ENCODE results near the gene METTL15.
A peak's percentile ranks its signal among the peaks of the same experiment; 100 is the strongest.
"Not testable (repeated sequence)": the region's sequence is repeated elsewhere in the genome, so short reads cannot be mapped to it uniquely, and the experiment has no call there.

Gene METTL15, protein sequence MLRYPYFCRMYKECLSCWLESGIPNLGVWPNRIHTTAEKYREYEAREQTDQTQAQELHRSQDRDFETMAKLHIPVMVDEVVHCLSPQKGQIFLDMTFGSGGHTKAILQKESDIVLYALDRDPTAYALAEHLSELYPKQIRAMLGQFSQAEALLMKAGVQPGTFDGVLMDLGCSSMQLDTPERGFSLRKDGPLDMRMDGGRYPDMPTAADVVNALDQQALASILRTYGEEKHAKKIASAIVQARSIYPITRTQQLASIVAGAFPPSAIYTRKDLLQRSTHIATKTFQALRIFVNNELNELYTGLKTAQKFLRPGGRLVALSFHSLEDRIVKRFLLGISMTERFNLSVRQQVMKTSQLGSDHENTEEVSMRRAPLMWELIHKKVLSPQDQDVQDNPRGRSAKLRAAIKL

DNA sequence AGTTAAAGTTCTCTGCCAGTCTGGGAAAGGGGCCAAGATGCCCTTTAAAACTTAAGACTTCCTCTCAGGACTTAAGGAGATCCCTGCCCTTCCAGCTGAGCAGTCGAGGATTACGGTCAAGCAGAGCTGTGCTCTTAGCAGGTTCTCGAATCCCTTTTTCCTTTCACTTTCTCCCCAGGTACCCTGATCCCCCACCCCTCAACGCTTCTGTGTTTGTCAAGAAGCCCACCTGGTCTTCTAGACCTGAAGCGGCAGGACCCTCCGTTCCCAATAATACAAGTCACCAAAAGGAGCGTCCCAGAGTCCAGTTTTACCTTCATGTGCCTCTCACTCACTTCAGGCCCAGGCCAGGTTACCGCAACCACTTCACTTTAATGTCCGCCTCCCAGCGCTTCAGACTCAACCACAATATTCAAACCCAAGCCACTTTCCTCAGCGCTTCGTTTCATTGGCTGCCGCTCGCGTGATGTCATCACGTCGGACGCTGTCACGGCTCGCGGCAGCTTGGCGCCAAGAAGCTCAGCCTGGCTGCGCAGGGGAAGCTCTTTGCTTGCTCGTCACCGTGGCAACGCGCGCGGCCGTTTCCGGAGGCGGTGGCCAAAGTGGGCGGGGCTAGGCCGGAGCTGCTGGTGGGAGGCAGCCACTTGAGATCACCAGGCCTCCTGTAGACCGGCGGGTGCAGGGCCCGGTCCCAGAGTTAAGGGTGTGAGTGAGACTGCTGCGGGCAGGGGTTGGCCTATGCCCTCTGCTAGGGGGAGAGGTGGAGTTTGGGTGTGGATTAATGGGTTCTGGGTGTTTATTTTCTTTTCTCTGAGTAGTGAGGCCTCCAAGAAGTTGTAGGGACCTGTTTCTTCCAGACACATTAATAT lies at the start of gene METTL15, which contains the start of gene KIF18A:
Gene METTL15, plus strand, starts transcription at position 639 of the 869 bp plus-strand sequence. CDS start 4,947 bp downstream, outside the sequence.
Gene KIF18A, minus strand, starts transcription at position 407 of the 869 bp plus-strand sequence. CDS start 10,209 bp downstream, outside the sequence.
- peak; percentile 99 for DNase-seq

- DNase-seq, result no peak
These were observed 36.9 kb upstream of the METTL15 start for GRCh38 chr11:28071305-28071704.

DNA sequence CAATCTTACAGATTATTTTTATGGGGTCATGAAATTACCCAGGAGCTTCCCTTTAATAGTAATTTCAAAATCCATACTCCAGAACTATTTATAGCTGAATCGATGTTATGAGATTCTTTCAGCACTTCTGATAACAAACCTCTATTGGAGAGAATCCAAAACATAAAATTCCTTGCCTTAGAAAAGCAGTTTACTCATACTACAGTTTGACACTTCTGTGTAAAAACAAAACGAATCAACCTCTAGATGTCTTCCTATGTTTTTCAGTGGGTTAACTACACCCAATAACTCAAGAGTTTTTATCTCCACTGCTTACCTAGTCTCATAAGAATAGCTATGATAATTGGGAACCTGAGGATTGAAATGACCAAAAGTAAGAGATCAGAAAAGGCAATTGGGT lies 35.9 kb upstream of the METTL15 start:
- DNase-seq, result no peak

DNA sequence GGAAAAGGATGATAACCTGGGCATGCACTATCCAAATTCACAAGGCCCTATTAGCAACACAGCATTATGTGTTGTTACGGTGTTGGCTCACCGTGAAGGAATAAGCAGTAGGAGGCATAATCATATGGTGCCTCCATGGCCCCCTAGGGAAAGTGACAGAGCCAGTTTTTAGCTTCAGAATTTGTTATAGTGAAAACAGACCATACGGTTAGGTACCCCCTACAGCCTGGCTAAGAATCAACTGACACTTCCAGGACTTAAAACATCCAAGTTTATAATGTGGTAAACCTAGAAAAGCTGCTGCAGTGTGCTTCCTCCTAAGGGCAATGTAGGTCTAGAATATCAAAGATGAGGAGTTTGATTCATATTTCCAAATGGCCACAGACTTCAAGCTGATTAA lies 30.7 kb upstream of the METTL15 start:
- DNase-seq, result no peak

- DNase-seq, result no peak
These were observed 25.1 kb upstream of the METTL15 start for GRCh38 chr11:28083118-28083517.

DNA sequence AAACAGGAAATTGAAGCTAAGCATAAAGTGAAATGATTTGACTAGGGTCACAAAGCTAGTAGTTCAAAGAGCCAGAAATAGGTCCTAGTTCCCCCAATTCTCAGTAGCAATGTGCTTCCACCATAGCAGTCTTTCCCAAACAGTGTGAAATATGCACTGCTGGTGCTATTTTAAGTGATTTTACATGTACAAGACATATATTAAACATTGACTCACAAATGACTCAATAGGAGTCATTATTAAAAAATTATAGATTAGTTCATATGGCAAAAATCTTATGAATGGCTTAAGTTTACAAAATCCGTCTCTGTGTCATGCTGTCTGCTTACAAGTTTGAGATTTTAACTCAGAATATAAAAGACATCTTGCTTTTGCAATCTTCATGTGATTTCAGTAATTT lies 21.6 kb upstream of the METTL15 start:
- DNase-seq, result no peak

DNA sequence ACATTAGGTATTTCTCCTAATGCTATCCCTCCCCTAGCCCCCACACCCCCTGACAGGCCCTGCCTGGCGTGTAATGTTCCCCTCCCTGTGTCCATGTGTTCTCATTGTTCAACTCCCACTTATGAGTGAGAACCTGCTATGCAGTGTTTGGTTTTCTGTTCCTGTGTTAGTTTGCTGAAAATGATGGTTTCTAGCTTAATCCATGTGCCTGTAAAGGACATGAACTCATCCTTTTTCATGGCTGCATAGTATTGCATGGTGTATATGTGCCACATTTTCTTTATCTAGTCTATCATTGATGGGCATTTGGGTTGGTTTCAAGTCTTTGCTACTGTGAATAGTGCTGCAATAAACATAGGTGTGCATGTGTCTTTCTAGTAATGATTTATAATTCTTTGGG lies 21.0 kb upstream of the METTL15 start:
- not testable (repeated sequence) for DNase-seq

DNA sequence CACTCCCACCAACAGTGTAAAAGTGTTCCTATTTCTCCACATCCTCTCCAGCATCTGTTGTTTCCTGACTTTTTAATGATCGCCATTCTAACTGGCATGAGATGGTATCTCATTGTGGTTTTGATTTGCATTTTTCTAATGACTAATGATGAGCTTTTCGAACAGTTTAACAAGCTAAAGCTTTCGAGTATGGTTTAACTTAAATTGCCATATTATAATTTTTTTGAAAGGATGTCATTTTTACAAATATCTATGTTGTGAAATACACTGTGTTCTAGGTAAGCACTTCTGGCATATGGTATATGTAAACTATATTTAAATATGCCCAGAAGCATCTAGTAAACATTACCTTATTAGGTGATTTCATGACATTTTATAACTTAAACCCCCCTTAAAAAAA lies 20.5 kb upstream of the METTL15 start:
- DNase-seq, result not testable (repeated sequence)

- DNase-seq, result no peak
These were observed 18.8 kb upstream of the METTL15 start for GRCh38 chr11:28089378-28089777.

DNA sequence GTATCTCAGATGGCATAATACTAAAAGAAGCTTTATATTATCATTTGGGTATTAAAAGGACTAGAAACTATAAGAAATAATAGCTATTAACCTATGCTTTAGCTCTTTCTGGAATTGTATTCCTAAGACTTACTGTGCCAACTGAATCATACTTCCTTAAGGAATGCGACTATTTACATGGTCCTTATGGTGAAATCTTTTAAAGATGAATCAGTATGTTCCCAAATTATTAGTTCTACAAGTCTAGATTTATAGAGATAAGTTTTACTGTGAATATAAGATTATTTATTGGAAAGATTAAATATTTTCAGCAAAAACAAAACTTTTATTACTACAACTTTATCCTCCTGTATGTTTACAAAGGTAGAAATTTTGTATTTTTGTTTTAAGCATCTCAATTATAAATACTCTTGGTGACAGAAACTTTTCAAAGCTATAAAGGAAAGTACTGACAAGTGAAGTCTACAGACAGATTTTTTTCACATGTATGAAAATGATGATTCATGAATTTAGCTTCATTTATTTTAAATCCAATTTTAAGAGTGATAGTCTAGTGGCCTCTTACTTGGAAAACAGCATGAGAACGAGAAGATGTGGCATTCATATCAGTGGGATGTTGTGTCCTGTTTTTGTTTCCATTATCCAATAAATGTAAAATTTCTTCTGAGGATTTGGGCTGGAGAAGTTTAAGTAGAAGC lies 18.0 kb upstream of the METTL15 start:
- no peak for DNase-seq

DNA sequence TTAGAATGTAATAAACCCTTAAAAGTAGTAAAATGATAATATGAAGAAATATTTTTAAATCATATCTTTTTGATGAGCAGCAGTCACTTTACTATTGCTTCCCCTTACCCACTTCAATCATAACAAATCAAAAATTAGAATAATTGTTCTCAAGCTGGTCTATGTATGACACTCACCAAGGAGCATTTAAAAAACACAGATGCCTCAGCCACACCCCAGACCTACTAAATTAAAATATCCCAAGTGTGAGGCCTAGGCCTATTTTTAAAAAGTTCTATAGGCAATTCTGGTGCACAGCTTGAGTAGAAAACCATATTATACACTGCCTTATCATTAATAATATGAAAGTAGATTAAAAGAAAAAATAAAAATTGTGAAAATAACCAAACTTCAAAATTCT lies 15.4 kb upstream of the METTL15 start:
- DNase-seq, result no peak

- DNase-seq, result no peak
These were observed 9.9 kb upstream of the METTL15 start for GRCh38 chr11:28098257-28098656.

- DNase-seq, result no peak
These were observed 8.5 kb upstream of the METTL15 start for GRCh38 chr11:28099715-28100114.

- DNase-seq, result no peak
These were observed 7.5 kb upstream of the METTL15 start for GRCh38 chr11:28100665-28101064.

GRCh38 chr11:28102300-28102699 lies 5.9 kb upstream of the METTL15 start:
- not testable (repeated sequence) for DNase-seq

- no peak for DNase-seq
These were observed 3.8 kb upstream of the METTL15 start for GRCh38 chr11:28104425-28104824.

DNA sequence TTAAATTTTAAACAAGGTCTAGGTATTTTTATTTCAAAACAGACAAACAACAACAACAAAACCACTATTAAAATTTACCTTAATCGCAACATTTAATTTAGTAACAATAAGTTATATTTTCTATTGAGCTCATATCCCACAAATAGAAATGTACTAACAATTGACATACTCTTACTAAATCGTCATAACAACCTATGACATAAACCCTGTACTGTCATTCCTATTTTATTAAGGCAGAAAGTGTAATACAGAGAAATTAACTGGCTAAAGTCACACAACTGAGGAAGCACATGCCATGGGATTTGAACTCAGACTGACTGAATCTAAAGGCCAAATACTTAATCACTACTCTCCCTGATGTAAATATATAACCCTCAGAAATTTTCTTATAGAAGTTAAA lies 3.2 kb upstream of the METTL15 start:
- no peak for DNase-seq

DNA sequence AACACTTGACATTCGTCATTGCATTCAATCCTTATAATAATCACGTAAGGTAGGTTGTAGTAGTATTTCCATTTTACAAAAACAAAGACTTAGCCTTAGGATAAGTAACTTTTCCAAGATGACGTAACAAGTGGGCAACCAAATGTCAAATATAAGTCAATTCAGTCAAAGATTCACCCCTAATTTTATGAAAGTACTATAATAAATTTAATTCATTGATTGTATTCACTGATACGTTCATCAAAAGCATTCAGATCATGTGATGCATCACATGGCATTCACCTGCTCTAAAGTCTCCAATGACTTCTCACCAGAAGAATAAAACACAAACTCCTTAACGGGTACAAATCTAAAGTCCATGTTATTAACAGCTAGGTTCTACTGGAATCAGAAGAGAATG lies 2.3 kb upstream of the METTL15 start:
- peak; percentile 50 for DNase-seq

- peak; percentile 30 for DNase-seq
These were observed 1.7 kb upstream of the METTL15 start for GRCh38 chr11:28106353-28107043.

DNA sequence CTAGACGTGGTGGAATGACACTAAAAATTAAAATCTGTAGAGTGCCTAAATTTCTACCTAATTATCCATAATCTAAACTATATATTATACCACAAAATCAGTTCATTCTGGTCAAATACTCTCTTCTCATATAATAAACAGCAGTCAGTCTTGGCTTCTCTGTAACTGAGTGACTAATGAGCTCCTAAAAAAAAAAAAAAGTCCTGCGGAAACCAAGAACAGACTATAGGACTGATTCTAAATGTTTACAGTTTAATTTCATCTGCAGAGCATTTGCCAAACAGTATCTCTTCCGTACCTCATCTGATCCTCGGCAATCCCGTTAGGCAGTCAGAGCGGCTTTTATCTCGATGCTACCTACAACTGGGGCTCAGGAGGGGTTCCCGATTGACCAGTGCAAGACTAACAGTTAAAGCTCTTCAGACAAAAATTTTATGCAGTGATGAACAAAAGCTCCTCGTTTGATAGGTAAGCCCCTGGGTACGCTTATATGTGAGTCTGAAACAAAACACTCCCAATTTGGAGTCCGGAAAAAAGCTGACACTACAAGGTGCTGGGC lies 918 bp upstream of the METTL15 start:
- peak; percentile 77 for DNase-seq

DNA sequence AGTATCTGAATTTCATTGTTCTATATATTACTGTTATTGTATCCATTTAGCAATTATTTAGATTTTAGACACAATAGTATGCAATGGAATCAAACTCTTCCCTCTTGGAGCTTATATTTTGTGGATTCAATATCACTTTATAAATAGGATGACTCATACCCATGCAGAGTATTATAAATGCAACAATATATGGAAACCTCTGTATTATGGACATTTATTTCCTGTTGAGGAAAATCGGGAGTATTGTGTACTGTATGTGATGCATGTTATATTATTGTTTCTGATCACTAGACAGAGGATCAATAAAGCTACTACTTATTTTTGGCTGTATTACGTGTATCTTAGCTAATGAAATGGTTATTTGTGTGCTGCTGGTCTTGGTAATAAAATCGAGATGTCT lies 770 bp downstream of the METTL15 start:
- DNase-seq, result peak; percentile 24

Data from OCI-M1 (cell line).